Inflammatory macrophage (primary cell): ENCODE data around the gene INO80.
"Not testable (repeated sequence)": the region's sequence is repeated elsewhere in the genome, so short reads cannot be mapped to it uniquely, and the experiment has no call there.

Source experiments
- DNase-seq, 2 donors: peaks; one replicate each; pipeline ENCODE4 v3.0.0-alpha.2; 2020 to 2022

Gene INO80

DNA sequence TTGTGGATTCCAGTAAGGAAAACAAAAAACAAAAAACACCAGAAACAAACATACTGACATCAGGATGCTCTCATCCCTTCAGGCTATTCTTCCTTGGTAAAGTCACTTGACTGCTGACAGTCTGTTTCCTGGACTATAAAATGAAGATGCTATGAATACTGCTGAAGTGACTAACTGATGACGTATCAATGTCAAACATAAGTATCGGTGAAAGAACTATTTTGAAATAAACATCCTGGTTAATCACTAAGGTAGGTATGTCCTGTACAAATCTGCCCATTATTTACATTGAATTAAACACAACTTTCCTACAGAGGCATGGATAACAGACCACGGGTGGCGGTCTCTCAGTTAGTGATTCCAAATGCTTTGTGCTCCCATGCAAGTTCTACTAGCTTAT is 116.9 kb downstream of the INO80 start:
- DNase-seq: no peak

DNA sequence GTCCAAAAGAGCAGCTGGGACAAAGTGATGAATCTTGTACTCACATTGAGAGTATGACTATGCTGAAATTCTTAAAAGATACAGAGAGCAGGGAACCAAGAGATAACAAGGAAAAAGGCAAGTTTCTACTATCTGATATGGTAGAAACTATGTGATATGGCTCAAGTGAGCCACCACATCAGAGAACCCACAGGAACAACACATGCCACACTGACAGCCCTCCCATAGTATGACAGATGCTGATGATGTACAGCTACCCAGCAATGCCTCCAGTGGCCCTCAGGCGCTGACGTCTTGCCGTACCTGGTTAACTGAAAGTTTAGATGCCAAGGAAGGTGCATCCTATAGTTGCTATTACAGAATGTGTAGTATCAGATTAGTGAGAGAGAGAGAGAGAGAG is 120.4 kb downstream of the INO80 start:
- no peak for DNase-seq

DNA sequence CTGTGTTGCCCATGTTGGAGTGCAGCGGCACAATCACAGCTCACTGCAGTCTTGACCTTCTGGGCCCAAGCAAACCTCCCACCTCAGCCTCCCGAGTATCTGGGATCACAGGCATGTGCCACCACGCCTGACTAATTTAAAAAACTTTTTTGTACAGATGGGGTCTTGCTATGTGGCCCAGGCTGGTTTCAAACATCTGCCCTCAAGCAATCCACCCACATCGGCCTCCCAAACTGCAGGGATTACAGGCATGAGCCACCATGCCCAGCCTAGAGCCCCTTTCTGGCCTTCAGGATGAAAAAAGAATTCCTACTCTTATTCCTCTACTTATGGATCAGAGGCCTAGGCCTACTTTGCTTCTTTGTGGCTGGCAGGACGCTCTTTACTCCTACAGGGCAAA is 123.3 kb downstream of the INO80 start:
- no peak for DNase-seq

DNA sequence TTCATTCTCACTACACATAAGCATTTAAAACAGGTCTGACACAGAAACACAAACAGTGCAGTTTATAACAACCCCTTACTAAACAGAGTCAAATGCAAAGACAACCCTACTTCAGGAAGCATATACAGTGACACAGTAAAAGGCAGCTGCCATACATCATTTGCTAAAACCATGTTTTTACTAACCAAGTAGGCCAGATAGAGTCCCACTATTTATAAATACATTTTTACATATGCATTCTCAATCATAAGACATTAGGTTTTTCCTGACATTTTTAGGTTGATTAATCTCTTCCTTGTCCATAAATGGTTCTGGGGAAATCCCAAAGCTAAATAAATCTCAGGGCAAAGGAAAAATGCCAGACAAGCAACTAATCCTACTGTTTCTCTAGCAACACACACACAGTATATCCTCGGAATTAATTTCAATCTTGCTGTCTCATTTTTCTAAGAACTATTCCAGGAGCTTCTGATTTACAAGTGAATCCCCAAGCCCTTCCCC is 123.8 kb downstream of the INO80 start:
- no peak for DNase-seq

DNA sequence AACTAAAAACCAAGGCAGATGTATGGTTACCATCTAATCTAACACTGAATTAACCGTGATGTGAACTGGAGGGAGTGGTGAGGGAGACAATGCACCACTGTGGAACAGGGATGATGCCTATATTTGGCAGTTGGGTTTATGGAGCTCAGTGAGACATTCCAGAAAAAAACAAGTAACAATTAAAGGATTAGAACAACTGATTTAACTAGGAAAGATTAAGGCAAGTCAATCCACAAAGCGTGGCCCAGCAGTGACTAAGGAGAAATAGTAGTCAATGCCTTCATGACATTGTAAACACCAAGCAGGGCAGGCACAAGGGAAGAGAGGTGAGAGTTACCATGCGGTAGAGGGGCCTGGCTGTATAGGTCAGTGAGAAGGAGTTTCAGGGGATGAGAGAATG is 124.7 kb downstream of the INO80 start:
- no peak for DNase-seq

DNA sequence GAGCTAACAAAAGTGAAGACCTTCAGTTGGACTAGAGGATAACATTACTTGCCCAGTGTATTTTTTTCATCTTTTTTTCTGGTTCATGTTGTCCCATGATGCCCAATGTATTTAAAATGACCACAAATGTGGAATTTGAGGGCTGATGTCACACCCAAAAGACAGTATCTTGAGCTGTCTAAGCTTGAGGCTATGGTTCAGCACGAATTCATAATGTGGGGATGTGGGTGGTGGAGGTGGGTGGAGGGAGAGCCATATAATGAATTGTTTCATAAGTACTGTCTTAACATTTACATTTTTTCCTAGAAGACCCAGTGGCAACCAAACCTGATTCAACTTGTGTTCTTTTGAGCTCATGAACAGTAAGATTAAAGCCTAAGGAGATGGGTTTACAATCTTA is 125.3 kb downstream of the INO80 start:
- DNase-seq: peak in 1 of 2 donors; percentile 35

DNA sequence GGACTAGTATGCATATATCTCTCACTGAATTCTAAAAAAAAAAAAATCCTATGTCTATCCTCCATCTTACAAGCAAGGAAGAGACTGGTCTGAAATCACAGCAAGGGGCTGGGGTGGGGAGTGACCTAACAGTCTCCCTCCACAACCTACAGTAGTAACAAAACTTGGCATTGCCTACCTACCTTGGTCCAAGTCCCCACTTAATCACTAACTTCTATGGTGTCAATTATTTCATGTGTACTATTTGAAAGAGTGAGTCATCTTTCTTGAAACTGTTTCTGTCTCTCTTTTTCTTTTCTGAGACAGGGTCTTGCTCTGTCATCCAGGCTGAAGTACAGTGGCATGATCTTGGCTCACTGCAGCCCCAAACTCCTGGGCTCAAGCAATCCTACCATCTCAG is 126.0 kb downstream of the INO80 start:
- DNase-seq: no peak

DNA sequence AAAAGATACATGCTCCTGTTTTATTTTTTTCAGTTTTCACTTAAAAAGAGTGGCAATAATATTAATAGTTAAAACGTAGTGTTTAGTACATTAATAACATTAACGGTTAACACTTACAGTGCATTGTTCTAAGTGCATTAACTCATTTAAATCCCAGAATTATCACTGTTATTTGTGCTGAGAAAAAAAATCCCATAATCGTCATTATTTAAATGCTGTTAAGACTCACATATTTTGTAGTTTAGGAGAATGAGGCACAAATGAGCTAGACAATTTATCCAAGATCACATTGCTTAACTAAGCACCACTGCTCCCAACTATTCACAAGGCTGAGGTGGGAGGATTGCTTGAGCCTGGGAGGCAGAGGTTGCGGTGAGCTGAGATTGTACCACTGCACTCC is 127.9 kb downstream of the INO80 start:
- no peak for DNase-seq

DNA sequence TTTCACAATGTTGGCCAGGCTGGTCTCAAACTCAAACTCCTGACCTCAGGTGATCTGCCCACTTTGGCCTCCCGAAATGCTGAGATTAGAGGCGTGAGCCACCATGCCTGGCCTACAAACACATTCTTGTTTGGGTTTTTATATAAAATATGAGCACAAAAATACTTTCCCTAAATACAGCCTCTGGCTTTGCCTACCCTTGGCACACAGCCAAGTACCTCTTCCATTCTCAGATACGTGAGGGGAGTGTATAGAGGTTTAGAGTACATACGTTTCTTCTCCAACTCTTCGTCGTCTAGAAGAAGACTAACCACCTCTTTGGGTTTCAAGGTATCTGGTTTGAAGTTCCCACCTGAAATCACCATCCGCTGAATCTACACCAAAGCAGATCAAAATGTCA is 129.3 kb downstream of the INO80 start:
- DNase-seq: no peak

DNA sequence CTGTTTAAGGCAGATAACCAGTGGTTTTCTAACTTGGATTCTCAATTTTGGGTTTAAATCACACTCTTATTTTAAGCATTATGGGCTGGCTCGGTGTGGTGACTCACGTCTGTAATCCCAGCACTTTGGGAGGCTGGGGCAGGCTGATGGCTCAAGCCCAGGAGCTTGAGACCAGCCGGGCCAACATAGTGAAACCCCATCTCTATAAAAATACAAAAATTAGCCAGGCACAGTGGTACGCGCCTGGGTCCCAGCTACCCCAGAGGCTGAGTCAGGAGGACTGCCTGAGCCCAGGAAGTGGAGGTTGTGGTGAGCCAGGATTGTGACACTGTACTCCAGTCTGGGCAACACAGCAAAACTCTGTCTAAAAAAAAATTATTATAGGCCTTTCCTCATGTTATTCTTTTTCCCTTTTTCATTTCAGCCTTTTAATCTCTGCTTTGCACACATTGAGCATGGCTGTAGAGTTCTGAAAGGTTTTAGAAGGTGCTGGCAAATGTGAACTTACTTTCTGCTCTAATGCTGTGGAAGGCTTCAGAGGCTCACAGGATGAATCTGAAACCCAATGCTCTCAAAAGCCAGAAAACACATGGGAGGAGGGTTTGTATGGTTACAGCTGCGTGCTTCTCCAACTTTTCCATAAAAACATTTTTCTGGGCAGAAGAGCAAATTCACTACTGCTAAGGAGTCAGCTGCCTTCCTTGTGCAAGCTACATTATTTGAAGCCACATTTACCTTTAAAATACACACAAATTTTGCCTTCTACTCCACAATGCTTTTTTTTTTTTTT is 130.3 kb downstream of the INO80 start:
- no peak for DNase-seq

DNA sequence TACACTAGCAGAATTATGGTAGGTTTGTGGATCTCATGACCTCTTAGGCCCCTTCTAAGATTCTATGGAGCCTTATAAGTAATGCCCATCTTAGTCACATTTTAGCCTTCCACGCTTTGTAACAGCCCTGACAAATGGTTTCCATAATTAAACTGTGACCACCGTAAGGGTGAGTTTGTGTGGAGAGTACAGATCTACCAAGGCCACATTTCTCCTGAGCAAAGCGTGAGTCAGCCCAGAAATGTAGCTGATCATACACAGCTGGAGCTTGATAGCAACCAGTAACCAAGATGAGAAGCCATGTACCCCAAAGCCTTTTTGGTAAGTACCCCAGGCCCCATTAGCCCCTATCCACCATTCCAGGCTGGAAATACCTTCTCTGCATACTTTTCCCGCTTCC is 131.1 kb downstream of the INO80 start:
- no peak for DNase-seq

DNA sequence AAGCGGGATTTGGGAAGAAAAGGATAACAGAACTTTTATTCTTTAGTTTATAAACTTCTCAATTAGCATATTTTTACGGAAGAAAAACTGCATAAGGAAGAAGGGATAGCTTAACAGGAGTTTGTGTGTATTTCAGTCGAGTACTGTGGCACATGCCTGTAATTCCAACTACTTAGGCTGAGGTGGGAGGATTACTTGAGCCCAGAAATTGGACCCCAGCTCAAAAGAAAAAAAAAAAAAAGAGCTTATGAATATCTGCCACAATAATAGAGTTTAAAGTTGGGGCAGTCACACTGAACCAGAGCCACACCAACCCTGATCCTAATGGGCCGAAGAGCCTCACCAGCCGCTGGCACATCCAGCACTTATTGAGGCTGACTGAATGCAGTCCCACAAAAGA is 131.7 kb downstream of the INO80 start:
- DNase-seq: no peak

DNA sequence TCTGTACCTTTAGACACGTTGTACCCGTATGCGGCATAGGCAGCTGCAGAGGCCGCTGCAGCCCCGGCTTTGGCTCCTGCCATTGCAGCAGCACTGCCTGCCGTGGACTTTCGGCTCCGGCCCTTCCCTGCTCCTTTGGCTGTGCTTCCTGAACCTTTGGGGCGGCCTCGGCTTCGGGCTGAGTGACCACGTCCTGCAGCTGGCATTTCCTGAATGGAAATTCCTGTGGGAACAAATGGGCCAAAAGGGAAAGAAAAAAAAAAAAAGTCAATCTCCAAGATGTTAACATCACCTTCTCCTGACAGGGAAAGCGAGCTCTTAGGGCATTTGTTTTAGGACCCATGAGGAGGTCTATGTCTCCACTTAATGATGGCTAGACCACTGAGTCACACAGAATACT is 133.2 kb downstream of the INO80 start:
- DNase-seq: no peak

DNA sequence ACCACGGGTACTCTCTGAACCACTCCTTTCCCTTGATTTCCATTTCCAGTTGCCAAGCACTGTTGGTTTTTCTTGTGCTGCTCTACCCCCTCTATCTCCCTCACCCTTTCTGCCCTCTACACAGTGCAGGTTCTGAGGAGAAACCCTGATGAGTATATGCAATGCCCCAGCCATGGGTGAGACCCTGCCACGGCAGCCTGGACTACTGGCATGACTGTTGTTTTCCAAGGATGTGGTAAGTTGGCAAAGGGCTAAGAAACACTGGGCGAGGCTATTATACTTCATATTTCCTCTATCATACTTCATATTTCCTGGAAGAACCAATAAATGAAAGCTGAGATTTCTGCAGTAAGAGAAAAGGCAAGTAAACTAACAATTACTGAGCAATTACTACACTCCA is 134.9 kb downstream of the INO80 start:
- DNase-seq: no peak

DNA sequence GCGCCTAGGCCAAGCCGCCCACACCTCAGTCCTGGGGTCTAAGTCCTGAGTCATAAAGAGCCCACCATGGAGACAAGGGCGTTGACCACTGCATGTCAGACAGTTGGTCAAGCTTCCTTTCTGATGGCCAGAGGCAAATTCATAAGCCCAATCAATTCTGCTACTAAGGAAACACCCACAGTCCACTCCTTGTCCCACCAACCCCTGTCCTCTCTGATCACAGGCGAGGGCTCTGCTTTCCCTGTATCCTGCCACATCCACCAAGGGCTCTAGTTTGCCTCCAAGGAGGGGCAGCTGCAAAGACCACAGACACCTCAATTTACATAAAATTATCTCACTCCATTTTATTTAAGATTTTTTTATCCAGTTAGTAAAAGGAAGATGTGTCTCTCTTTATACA is 137.5 kb downstream of the INO80 start:
- DNase-seq: no peak

DNA sequence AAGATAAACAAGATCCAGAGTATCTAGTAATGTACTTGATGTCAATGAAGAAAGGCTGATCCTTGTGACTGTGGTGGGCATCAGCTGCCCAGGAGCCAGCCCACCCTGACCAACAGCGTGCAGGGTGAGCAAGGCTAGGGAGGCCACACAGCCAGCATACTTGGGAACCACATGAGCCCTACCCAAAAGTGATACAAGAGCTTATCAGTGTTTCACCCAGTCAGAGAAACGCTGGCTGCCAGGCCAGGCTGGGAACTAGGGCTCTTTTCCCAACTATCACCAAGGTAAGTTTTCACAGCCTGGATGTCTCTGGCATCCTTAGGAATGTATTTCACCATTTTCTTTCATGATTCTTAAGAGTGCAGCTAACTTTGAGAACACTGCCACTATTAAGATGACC is 137.9 kb downstream of the INO80 start:
- no peak for DNase-seq

DNA sequence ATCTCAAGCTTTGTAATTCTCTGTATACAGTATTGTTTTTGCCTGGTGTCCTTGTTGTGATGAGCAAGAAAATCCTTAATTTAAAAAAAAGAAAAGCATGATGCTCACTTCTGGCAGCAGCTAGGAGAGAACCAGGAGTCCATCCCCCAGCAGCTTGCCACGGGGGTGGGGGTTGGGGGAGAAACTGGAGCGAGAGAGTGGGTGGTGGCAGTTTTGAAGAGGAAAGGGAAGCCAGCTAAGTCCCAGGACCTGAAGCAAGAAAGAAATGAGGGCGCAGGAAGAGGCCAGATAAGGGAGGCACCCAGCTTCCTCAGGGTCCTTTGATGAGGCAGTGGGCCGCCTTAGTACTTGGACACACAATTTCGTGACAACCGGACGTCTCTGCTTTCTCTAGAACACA is 139.3 kb downstream of the INO80 start:
- DNase-seq: no peak

DNA sequence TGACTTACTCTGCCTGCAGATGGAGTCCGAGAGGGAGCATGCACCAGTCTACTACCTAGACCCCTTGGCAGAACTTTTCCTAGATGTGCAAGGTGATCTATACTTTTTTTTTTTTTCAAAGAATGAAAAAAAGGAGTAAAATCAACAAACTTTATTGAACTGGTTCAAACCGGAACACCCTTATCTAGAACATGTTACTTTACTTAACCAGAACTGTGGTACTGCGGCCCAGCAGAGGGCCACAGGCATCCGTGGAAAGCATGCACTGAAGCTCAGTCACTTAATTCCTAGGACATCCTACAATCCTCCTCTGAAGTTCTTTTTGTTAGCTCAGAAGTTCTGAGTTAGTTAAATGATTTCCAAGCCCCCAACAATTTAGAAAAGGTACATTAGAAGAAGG is 141.2 kb downstream of the INO80 start:
- DNase-seq: no peak

DNA sequence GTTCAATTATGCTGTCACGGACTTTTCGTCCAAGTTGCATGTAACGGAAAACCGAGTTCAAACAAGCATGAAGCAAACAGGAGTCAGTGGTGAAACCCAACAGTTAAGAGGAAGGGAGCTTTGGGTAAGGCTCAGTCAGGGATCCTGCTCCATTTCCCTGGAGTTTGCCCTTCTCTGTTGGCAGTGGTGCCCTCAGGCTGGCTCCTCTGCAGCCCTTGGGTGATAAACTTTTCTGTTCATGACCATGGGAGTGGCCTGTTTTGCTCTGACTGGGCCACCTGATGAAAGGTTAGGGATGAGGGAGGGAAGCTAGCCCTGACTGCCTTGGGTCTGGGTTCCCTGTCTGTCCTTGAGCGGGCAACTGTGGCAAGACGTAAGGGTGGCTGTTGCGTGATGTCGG is 146.7 kb downstream of the INO80 start:
- DNase-seq: no peak

DNA sequence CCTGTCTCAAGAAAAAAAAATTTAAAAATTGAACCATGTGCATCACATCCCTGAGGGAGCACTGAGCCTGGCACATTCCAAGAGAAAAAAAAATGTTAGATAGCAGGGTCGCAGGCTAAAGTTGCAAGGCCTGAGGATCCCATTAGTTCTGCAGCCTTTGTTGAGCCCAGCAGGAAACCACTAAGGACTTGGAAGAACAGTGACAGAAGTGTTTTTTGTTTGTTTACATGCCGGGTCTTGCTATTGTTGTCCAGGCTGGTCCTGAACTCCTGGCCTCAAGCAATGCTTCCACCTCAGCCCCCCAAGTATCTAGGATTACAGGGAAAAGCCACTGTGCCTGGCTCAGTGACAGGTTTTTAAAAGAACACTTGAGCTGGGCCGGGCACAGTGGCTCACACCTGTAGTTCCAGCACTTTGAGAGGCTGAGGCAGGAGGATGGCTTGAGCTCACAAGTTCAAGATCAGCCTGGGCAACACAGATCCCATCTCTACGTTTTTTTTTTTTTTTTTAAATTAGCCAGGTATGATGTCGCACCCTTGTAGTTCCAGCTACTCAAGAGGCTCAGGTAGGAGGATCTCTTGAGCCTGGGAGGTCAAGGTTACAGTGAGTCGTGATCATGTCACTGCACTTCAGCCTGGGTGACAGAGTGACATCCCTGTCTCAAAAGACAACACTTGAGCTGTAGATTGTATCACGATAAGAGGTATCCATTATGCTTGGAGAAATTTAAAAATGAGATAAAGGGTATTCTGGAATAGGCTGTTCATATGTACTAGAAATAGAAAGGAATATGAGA is 147.6 kb downstream of the INO80 start:
- DNase-seq: no peak

DNA sequence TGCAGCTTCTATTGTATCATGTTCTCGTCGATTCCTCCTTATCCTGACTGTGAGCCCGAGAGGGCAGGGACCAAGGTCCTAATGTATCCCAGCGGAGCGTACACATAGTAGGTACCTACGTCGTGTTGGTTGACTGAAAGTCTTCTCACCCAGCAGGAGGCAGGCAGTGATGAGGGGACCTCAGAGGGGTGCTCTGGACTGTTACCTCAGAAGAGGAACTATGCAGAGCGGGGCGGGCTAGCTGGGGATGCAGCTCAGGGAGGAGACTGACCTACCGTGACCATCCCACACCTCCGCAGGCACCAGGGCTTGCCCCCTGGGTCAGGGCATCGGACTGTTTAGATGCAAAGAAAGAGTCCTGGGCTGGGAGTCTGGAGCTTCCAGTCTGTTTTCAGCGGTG is 151.4 kb downstream of the INO80 start:
- no peak for DNase-seq

DNA sequence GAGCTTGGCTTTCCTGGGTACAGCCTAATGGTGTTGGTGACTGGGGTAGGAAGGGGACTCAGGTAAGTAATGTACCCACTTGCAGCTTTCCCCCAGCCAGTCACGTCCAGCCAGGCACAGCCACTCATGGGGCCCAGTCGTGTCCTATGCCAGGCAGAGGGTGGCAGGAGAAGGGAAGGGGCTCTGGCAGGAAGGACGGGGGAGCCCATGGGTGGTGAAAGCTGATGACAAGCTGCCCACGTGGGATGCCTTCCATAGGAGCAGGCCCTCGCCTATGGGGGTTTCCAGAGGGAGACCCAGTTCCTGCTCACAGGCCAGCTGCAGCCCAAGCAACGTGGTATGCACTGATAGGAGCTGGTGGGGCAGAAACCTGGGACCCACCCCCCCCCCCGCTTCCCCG is 152.1 kb downstream of the INO80 start:
- no peak for DNase-seq

DNA sequence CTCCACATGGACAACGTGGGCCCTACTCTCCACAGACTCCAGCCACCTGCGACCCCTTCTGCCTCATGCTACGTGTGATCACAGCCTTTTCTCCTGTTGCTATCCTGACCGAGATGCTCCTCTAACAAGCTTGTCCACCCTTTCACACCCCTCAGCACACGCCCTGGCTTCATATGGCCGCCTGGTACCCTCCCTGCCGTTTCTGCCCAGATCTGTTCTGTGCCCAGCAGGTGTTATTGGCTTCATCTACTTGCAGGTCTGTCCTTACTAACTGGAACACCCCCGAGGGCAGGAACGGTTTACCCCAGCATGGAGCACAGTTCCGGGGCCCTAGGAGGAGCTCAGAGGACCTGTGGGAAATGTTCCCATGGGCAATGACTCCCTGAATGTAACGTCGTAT is 152.9 kb downstream of the INO80 start:
- no peak for DNase-seq

DNA sequence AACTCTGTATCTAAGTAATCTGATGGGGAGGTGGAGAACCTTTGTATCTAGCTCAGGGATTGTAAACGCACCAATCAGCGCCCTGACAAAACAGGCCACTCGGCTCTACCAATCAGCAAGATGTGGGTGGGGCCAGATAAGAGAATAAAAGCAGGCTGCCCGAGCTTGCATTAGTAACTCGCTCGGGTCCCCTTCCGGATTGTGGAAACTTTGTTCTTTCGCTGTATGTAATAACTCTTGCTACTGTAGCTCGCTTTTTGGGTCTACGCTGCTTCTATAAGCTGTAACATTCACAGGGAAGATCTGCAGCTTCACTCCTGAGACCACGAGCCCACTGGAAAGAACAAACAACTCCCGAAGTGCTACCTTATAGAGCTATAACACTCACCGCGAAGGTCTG is 153.8 kb downstream of the INO80 start:
- DNase-seq: not testable (repeated sequence)
